B cell (primary cell): ENCODE data around the gene TEX13A. TPM values are rescaled to one million over a fixed set of nuclear protein-coding genes. Genes with fewer than 3 reads are reported as not detected.
"Not testable (repeated sequence)": the region's sequence is repeated elsewhere in the genome, so short reads cannot be mapped to it uniquely, and the experiment has no call there.

Experiments
- ATAC-seq: fragments of 200-7000 bp; cut with Tn5 transposase; one replicate; pipeline ENCODE4 v1.10.0; 2021; ENCODE audit warnings: low read depth, mild to moderate bottlenecking, moderate number of reproducible peaks, moderate library complexity
- CTCF ChIA-PET: fragments of 350-600 bp; sonication (Branson Sonifier 250); formaldehyde crosslinking; loops from one replicate; lab custom pipeline; 2021; ENCODE audit warnings: antibody characterized with exemption, inconsistent platforms; lab: Charles Lee
- POLR2A ChIA-PET: fragments of 350-600 bp; sonication (Branson Sonifier 250); formaldehyde crosslinking; loops from one replicate; lab custom pipeline; 2021; ENCODE audit warnings: antibody characterized with exemption; lab: Charles Lee
- DNase-seq: peaks from one replicate; pipeline ENCODE4 v3.0.0; 2013
- H2AFZ ChIP-seq: 2 replicates; pipeline ENCODE4 v1.6.1; 2012; ENCODE audit warnings: mild to moderate bottlenecking, low read depth, low read length; ENCODE audit not compliant: insufficient read depth, poor library complexity, severe bottlenecking
- H3K27ac ChIP-seq, 2 donors: 1 replicate in 1 of 2; 2 replicates in 1 of 2; pipeline ENCODE4 v1.5.1; 2012 to 2013; ENCODE audit warnings: low read length in 2 of 2, mild to moderate bottlenecking in 2 of 2, moderate library complexity in 1 of 2
- H3K27me3 ChIP-seq, 4 experiments: fragments of 200-600 bp in 1 of 4; sonication (generic) in 1 of 4; replicated peaks in 1 of 4; 1 replicate in 2 of 4; 2 replicates in 2 of 4; pipeline versions ENCODE4 v1.6.1 to v1.7.0; 2013 to 2016; ENCODE audit warnings: low read length in 3 of 4, mild to moderate bottlenecking in 2 of 4, mixed read lengths in 1 of 4, moderate library complexity in 1 of 4; ENCODE audit not compliant: insufficient read depth in 4 of 4, control insufficient read depth in 3 of 4; ENCODE audit errors: control extremely low read depth in 1 of 4
- H3K36me3 ChIP-seq, 2 experiments: replicated peaks in 1 of 2; 1 replicate in 1 of 2; 2 replicates in 1 of 2; pipeline versions ENCODE4 v1.6.1 to v1.7.1; 2013; ENCODE audit warnings: low read length in 1 of 2; ENCODE audit not compliant: insufficient read depth in 2 of 2, control insufficient read depth in 1 of 2; ENCODE audit errors: control extremely low read depth in 1 of 2, extremely low read depth in 1 of 2
- H3K4me1 ChIP-seq, 2 donors: fragments of 200-600 bp in 1 of 2; sonication (generic) in 1 of 2; 1 replicate in 1 of 2; 2 replicates in 1 of 2; pipeline versions ENCODE4 v1.5.1 to v1.6.1; 2013 to 2017; ENCODE audit warnings: low read length in 2 of 2; ENCODE audit not compliant: control insufficient read depth in 2 of 2, insufficient read depth in 2 of 2
- H3K4me2 ChIP-seq: replicated peaks from 2 replicates; pipeline ENCODE3; 2012; ENCODE audit warnings: mild to moderate bottlenecking, low read depth, low read length; ENCODE audit not compliant: poor library complexity, severe bottlenecking
- H3K4me3 ChIP-seq, 5 experiments: fragments of 200-600 bp in 1 of 5; sonication (generic) in 1 of 5; 1 replicate in 3 of 5; 2 replicates in 2 of 5; pipeline versions ENCODE4 v1.5.1 to v1.7.0; 2011 to 2016; ENCODE audit warnings: low read length in 4 of 5, mild to moderate bottlenecking in 4 of 5, low read depth in 2 of 5, control low read depth in 1 of 5, moderate library complexity in 1 of 5; ENCODE audit not compliant: insufficient read depth in 1 of 5; ENCODE audit errors: control extremely low read depth in 1 of 5, extremely low read depth in 1 of 5
- H3K79me2 ChIP-seq: fragments of 200-600 bp; sonication (generic); one replicate; pipeline ENCODE4 v1.6.0; 2016; ENCODE audit warnings: low read length; ENCODE audit not compliant: control insufficient read depth, insufficient read depth
- H3K9ac ChIP-seq: fragments of 200-600 bp; sonication (generic); 2 replicates; pipeline ENCODE4 v1.6.1; 2017; ENCODE audit warnings: mild to moderate bottlenecking, low read length, moderate library complexity
- H3K9me3 ChIP-seq, 3 donors: one replicate each; pipeline versions ENCODE4 v1.6.1 to v1.7.1; 2013; ENCODE audit warnings: low read length in 2 of 3; ENCODE audit not compliant: control insufficient read depth in 2 of 3, insufficient read depth in 1 of 3; ENCODE audit errors: control extremely low read depth in 1 of 3
- H4K20me1 ChIP-seq: 2 replicates; pipeline ENCODE4 v1.6.0; 2012; ENCODE audit warnings: mild to moderate bottlenecking, low read length; ENCODE audit not compliant: insufficient read depth, control insufficient read depth, poor library complexity, severe bottlenecking
- H3K27ac Mint-ChIP-seq: one replicate; pipeline ENCODE4 v1.8.0; 2021; ENCODE audit warnings: mixed read lengths
- H3K27me3 Mint-ChIP-seq: one replicate; pipeline ENCODE4 v1.8.0; 2021; ENCODE audit warnings: mixed read lengths
- H3K4me1 Mint-ChIP-seq: one replicate; pipeline ENCODE4 v1.8.0; 2021; ENCODE audit warnings: mixed read lengths
- H3K4me3 Mint-ChIP-seq: one replicate; pipeline ENCODE4 v1.8.0; 2021; ENCODE audit warnings: mixed read lengths
- H3K9me3 Mint-ChIP-seq: one replicate; pipeline ENCODE4 v1.8.0; 2022; ENCODE audit warnings: mixed read lengths; ENCODE audit not compliant: insufficient read depth
- CTCF ChIP-seq: fragments of 200-600 bp; IDR thresholded peaks from one replicate; pipeline ENCODE4 v1.8.0; 2022; ENCODE audit warnings: antibody characterized with exemption, mild to moderate bottlenecking
- WGBS: methylation state at CpG from one replicate; pipeline ENCODE4 v1.1.5; 2013; ENCODE audit warnings: missing lambda C conversion rate; ENCODE audit not compliant: insufficient coverage; 5-methylcytosine and 5-hydroxymethylcytosine counted together
- intact Hi-C: fragments of 100-400 bp; cut with micrococcal nuclease; formaldehyde crosslinking; loops from one replicate; pipeline ENCODE4 v1.10.0; 2022
- polyA plus RNA-seq: library from polyadenylated mRNA; depleted of rRNA; stranded (reverse); fragments of >200 nt; gene quantifications from 2 replicates; pipeline ENCODE4 v1.2.3, GENCODE V29; 2012
- total RNA-seq, 2 donors: library from RNA; stranded (reverse); fragments of 120-200 nt in 1 of 2; gene quantifications; 1 replicate in 1 of 2; 2 replicates in 1 of 2; pipeline versions ENCODE4 v1.2.3 to v1.2.4, GENCODE V29; 2013 to 2022

TEX13A gene
- total and polyA plus RNA-seq, 2 donors (not counting 1 experiment from before 2014, with no cell fraction given) = not detected

GRCh38 chrX:105241056-105241455, 20.6 kb upstream of the TEX13A start:
- H3K9me3 Mint-ChIP-seq = no peaks in the 10 kb centered on the region
- WGBS = no CpG with 5 or more reads among the region's 2 CpGs
- no peaks in the 10 kb centered on the region for H3K79me2 ChIP-seq
- H3K27me3 Mint-ChIP-seq = no peaks in the 10 kb centered on the region
- no peak overlapping the region for H3K4me2 ChIP-seq
- no peak overlapping the region for H3K9ac ChIP-seq
- CTCF ChIA-PET = no interaction called here
- no peak overlapping the region for H3K4me3 Mint-ChIP-seq
- POLR2A ChIA-PET = no interaction called here
- ATAC-seq = no peak
- no peak for DNase-seq
- no peak overlapping the region for H3K27ac ChIP-seq
- TF ChIP-seq CTCF = no peak
- no peak overlapping the region for H3K27ac Mint-ChIP-seq
- H4K20me1 ChIP-seq = no peaks in the 10 kb centered on the region
- no peaks in the 10 kb centered on the region for H3K27me3 ChIP-seq
- no peaks in the 10 kb centered on the region for H3K9me3 ChIP-seq
- no peaks in the 10 kb centered on the region for H3K36me3 ChIP-seq
- intact Hi-C loops = no loop called here
- H3K4me1 ChIP-seq = no peaks in the 10 kb centered on the region
- no peaks in the 10 kb centered on the region for H3K4me1 Mint-ChIP-seq
- no peak overlapping the region for H2AFZ ChIP-seq
- H3K4me3 ChIP-seq = no peak overlapping the region

GRCh38 chrX:105237407-105237806, 16.9 kb upstream of the TEX13A start:
- 80% methylated on average over 1 of the region's 3 CpGs for whole genome bisulfite sequencing
- intact Hi-C loops, H3K4me1 Mint-ChIP-seq, H3K4me3 Mint-ChIP-seq, H3K79me2 ChIP-seq, H3K9ac ChIP-seq, H3K27ac ChIP-seq, H3K27me3 Mint-ChIP-seq, H3K27ac Mint-ChIP-seq, H3K4me3 ChIP-seq, H3K9me3 Mint-ChIP-seq, H3K4me2 ChIP-seq, POLR2A ChIA-PET, H3K9me3 ChIP-seq, H4K20me1 ChIP-seq, ATAC-seq, H3K4me1 ChIP-seq, DNase-seq, H3K36me3 ChIP-seq, CTCF ChIA-PET, H3K27me3 ChIP-seq, H2AFZ ChIP-seq: not testable (repeated sequence)
